Measurements from ENCODE around the gene FOXL3. TPM values are rescaled to one million over a fixed set of nuclear protein-coding genes. Genes with fewer than 3 reads are reported as not detected.
A peak's percentile ranks its signal among the peaks of the same experiment; 100 is the strongest.
"Not testable (repeated sequence)": the region's sequence is repeated elsewhere in the genome, so short reads cannot be mapped to it uniquely, and the experiment has no call there.

The FOXL3 gene
- total RNA-seq = not detected
- long read RNA-seq = 0 reads

- peaks cover 70% of the 10 kb centered on the region for H3K27me3 ChIP-seq (ENCODE audit: low read depth)
- ATAC-seq (no peak), DNase-seq (peak; percentile 40)
- no peaks in the 10 kb centered on the region for H3K36me3 ChIP-seq
- intact Hi-C loops (cut with DNase I) = no loop called here
- H3K9me3 ChIP-seq = no peaks in the 10 kb centered on the region
- H3K4me3 ChIP-seq = no peak within 1 kb of the TSS
- no peak within 1 kb of the TSS for H3K27ac ChIP-seq
- peaks cover 16% of the 10 kb centered on the region for H3K4me1 ChIP-seq
- TF ChIP-seq CTCF (IDR thresholded peaks at IDR 0.05) = no peak
These were observed at the start of gene FOXL3 for GRCh38 chr7:289756-290553. FOXL3 (plus strand) TSS chr7:290170; CDS start chr7:290170, 0 bp downstream.

GRCh38 chr7:240887-241421 lies 49.0 kb upstream of the FOXL3 start:
- no peaks in the 10 kb centered on the region for H3K36me3 ChIP-seq
- no peak overlapping the region for H3K4me3 ChIP-seq
- H3K4me1 ChIP-seq = peaks cover 10% of the 10 kb centered on the region
- no peak for TF ChIP-seq CTCF (IDR thresholded peaks at IDR 0.05)
- no peak for DNase-seq
- H3K27ac ChIP-seq = no peak overlapping the region
- H3K9me3 ChIP-seq = no peaks in the 10 kb centered on the region
- intact Hi-C loops (cut with DNase I) = no loop called here
- peak; percentile 15 to 18 for ATAC-seq
- no peaks in the 10 kb centered on the region for H3K27me3 ChIP-seq (ENCODE audit: low read depth)

- Histone ChIP-seq H3K4me1 (peaks cover 5% of the 10 kb centered on the region), H3K9me3 (no peaks in the 10 kb centered on the region), H3K27ac (no peak overlapping the region), H3K4me3 (no peak overlapping the region), H3K27me3 (ENCODE audit: low read depth) (no peaks in the 10 kb centered on the region), H3K36me3 (peaks cover 3% of the 10 kb centered on the region)
- no peak for TF ChIP-seq CTCF (IDR thresholded peaks at IDR 0.05)
- no peak for DNase-seq
- ATAC-seq = no peak
- intact Hi-C loops (cut with DNase I) = no loop called here
These were observed 48.5 kb upstream of the FOXL3 start for GRCh38 chr7:241513-241912.

GRCh38 chr7:242826-243579 lies 47.0 kb upstream of the FOXL3 start:
- DNase-seq; H3K4me3 ChIP-seq; H3K27me3 ChIP-seq (ENCODE audit: low read depth); intact Hi-C loops (cut with DNase I); H3K9me3 ChIP-seq; ATAC-seq; H3K27ac ChIP-seq; H3K4me1 ChIP-seq: not testable (repeated sequence)
- peaks cover 13% of the 10 kb centered on the region for H3K36me3 ChIP-seq

GRCh38 chr7:243580-243978 lies 46.4 kb upstream of the FOXL3 start:
- H3K9me3 ChIP-seq; H3K4me3 ChIP-seq; H3K27ac ChIP-seq; ATAC-seq; H3K27me3 ChIP-seq (ENCODE audit: low read depth); H3K4me1 ChIP-seq; intact Hi-C loops (cut with DNase I); DNase-seq: not testable (repeated sequence)
- peaks cover 17% of the 10 kb centered on the region for H3K36me3 ChIP-seq

GRCh38 chr7:244974-245373 lies 45.0 kb upstream of the FOXL3 start:
- Histone ChIP-seq H3K27ac (no peak overlapping the region), H3K4me3 (no peak overlapping the region), H3K9me3 (no peaks in the 10 kb centered on the region), H3K36me3 (peaks cover 31% of the 10 kb centered on the region), H3K27me3 (ENCODE audit: low read depth) (no peaks in the 10 kb centered on the region), H3K4me1 (peaks cover 5% of the 10 kb centered on the region)
- no peak for TF ChIP-seq CTCF (IDR thresholded peaks at IDR 0.05)
- no peak for ATAC-seq
- intact Hi-C loops (cut with DNase I) = no loop called here
- no peak for DNase-seq
